ENCODE results near the gene TRIM29. TPM values are rescaled to one million over a fixed set of nuclear protein-coding genes. Genes with fewer than 3 reads are reported as not detected.

The TRIM29 gene
- total and polyA plus RNA-seq, 2 of the 13 experiments (the other 11 are each of a cell fraction or from before 2014, with no cell fraction given), result 0.86 TPM

DNA sequence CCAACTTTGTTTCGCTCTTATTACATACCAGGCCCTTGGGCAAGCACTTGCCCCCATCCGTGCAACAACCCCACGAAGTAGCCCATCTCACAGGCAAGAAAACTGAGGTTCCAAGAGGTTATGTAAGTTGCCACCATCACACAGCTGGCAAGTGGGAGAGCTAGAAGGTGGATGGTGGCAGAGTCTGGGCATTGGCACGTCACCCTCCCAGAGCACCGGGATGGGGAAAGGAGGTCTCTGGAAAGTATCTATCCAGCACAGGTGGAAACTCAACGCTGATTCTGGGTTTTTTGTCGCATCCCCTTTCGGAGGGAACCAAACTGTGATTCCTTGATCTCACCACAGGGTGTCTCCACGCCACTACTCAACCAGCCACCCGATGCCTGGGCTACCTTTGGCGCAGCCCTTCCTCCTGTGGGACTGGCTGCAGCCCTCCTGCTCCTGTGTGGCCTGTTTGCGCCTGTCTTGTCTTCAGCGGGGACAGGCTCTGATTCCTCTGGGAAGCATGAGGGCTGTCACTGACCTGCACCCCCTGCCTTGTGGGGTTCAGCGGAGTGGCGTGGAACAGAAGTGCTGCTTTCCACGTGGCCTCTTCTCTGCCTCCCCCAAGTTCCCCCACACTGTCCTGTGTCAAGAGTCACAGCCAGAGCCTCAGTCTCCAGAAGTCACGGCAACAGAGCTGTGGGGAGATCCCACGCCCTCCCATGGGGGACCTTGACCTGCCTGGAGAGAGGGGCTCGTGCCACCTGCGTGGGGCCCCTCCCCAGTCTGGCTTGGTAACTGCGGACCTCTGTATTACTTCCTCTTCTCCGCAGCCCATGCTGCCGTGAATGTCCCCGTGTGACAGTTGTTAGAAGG is 34.4 kb upstream of the TRIM29 start (continued):
- TF ChIP-seq, protein P1, sequence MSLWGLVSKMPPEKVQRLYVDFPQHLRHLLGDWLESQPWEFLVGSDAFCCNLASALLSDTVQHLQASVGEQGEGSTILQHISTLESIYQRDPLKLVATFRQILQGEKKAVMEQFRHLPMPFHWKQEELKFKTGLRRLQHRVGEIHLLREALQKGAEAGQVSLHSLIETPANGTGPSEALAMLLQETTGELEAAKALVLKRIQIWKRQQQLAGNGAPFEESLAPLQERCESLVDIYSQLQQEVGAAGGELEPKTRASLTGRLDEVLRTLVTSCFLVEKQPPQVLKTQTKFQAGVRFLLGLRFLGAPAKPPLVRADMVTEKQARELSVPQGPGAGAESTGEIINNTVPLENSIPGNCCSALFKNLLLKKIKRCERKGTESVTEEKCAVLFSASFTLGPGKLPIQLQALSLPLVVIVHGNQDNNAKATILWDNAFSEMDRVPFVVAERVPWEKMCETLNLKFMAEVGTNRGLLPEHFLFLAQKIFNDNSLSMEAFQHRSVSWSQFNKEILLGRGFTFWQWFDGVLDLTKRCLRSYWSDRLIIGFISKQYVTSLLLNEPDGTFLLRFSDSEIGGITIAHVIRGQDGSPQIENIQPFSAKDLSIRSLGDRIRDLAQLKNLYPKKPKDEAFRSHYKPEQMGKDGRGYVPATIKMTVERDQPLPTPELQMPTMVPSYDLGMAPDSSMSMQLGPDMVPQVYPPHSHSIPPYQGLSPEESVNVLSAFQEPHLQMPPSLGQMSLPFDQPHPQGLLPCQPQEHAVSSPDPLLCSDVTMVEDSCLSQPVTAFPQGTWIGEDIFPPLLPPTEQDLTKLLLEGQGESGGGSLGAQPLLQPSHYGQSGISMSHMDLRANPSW (CRISPR knock-in tag; IDR thresholded peaks at IDR 0.05; ENCODE audit: borderline replicate concordance), result no peak
- TF ChIP-seq, protein P2, sequence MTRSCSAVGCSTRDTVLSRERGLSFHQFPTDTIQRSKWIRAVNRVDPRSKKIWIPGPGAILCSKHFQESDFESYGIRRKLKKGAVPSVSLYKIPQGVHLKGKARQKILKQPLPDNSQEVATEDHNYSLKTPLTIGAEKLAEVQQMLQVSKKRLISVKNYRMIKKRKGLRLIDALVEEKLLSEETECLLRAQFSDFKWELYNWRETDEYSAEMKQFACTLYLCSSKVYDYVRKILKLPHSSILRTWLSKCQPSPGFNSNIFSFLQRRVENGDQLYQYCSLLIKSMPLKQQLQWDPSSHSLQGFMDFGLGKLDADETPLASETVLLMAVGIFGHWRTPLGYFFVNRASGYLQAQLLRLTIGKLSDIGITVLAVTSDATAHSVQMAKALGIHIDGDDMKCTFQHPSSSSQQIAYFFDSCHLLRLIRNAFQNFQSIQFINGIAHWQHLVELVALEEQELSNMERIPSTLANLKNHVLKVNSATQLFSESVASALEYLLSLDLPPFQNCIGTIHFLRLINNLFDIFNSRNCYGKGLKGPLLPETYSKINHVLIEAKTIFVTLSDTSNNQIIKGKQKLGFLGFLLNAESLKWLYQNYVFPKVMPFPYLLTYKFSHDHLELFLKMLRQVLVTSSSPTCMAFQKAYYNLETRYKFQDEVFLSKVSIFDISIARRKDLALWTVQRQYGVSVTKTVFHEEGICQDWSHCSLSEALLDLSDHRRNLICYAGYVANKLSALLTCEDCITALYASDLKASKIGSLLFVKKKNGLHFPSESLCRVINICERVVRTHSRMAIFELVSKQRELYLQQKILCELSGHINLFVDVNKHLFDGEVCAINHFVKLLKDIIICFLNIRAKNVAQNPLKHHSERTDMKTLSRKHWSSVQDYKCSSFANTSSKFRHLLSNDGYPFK (CRISPR knock-in tag; IDR thresholded peaks at IDR 0.05; ENCODE audit: borderline replicate concordance), result peak; percentile 27; the same call in 1 of the 2 replicates
- TF ChIP-seq RXRB (CRISPR knock-in tag; IDR thresholded peaks at IDR 0.05; ENCODE audit: borderline replicate concordance) (peak; percentile 29; the same call in 1 of the 2 replicates), ZNF263 (CRISPR knock-in tag; IDR thresholded peaks at IDR 0.05) (peak; percentile 78), ZNF768 (CRISPR knock-in tag; IDR thresholded peaks at IDR 0.05) (peak; percentile 34; the same call in 1 of the 2 replicates), ZKSCAN1 (IDR thresholded peaks at IDR 0.05; ENCODE audit: low read length) (peak; percentile 85), SIN3A (IDR thresholded peaks at IDR 0.05; ENCODE audit: borderline replicate concordance, low read depth, low read length) (no peak), ERF (CRISPR knock-in tag; IDR thresholded peaks at IDR 0.05) (peak; percentile 37; the same call in 1 of the 2 replicates), ZNF552 (CRISPR knock-in tag; IDR thresholded peaks at IDR 0.05; ENCODE audit: borderline replicate concordance) (no peak), SALL1 (CRISPR knock-in tag; IDR thresholded peaks at IDR 0.05) (peak; percentile 37; the same call in 1 of the 2 replicates), STAG1 (CRISPR knock-in tag; IDR thresholded peaks at IDR 0.05) (peak; percentile 98), ISX (CRISPR knock-in tag; conservative IDR thresholded peaks at IDR 0.05) (no peak), ATF1 (CRISPR knock-in tag; IDR thresholded peaks at IDR 0.05) (no peak), HNF4G (IDR thresholded peaks at IDR 0.05; ENCODE audit: borderline replicate concordance, low read depth, low read length) (no peak), HNF4G (CRISPR knock-in tag; IDR thresholded peaks at IDR 0.05; ENCODE audit: borderline replicate concordance, low read depth) (0 out of 2 replicates have a peak, but pooled peaks have one; percentile 43)
- TF ChIP-seq, protein P3, sequence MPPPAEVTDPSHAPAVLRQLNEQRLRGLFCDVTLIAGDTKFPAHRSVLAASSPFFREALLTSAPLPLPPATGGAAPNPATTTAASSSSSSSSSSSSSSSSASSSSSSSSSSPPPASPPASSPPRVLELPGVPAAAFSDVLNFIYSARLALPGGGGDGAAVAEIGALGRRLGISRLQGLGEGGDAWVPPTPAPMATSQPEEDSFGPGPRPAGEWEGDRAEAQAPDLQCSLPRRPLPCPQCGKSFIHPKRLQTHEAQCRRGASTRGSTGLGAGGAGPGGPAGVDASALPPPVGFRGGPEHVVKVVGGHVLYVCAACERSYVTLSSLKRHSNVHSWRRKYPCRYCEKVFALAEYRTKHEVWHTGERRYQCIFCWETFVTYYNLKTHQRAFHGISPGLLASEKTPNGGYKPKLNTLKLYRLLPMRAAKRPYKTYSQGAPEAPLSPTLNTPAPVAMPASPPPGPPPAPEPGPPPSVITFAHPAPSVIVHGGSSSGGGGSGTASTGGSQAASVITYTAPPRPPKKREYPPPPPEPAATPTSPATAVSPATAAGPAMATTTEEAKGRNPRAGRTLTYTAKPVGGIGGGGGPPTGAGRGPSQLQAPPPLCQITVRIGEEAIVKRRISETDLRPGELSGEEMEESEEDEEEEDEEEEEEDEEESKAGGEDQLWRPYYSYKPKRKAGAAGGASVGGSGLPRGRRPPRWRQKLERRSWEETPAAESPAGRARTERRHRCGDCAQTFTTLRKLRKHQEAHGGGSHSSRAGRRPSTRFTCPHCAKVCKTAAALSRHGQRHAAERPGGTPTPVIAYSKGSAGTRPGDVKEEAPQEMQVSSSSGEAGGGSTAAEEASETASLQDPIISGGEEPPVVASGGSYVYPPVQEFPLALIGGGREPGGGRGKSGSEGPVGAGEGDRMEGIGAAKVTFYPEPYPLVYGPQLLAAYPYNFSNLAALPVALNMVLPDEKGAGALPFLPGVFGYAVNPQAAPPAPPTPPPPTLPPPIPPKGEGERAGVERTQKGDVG (CRISPR knock-in tag; IDR thresholded peaks at IDR 0.05; ENCODE audit: borderline replicate concordance), result 0 out of 2 replicates have a peak, but pooled peaks have one; percentile 20
- TF ChIP-seq, protein P4, sequence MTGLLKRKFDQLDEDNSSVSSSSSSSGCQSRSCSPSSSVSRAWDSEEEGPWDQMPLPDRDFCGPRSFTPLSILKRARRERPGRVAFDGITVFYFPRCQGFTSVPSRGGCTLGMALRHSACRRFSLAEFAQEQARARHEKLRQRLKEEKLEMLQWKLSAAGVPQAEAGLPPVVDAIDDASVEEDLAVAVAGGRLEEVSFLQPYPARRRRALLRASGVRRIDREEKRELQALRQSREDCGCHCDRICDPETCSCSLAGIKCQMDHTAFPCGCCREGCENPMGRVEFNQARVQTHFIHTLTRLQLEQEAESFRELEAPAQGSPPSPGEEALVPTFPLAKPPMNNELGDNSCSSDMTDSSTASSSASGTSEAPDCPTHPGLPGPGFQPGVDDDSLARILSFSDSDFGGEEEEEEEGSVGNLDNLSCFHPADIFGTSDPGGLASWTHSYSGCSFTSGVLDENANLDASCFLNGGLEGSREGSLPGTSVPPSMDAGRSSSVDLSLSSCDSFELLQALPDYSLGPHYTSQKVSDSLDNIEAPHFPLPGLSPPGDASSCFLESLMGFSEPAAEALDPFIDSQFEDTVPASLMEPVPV (CRISPR knock-in tag; IDR thresholded peaks at IDR 0.05), result no peak

All from HepG2 (cell line).